ENCODE data around the gene GRIK4. TPM values are rescaled to one million over a fixed set of nuclear protein-coding genes. Genes with fewer than 3 reads are reported as not detected.
A peak's percentile ranks its signal among the peaks of the same experiment; 100 is the strongest.

GRIK4 gene
- total and polyA plus RNA-seq, 8 donors: 0.02 TPM; not detected in 7

GRCh38 chr11:120709808-120710207 lies 198.3 kb downstream of the GRIK4 start:
- intact Hi-C loops (cut with DNase I): no loop called here
- Histone ChIP-seq H3K36me3 (no peaks in the 10 kb centered on the region), H3K27ac (no peak overlapping the region), H3K4me1 (no peaks in the 10 kb centered on the region), H3K27me3 (no peaks in the 10 kb centered on the region), H3K4me3 (no peak overlapping the region), H3K9me3 (no peaks in the 10 kb centered on the region)
- DNase-seq (no peak), ATAC-seq (no peak), FAIRE-seq (no peak)
- TF ChIP-seq, protein P1, sequence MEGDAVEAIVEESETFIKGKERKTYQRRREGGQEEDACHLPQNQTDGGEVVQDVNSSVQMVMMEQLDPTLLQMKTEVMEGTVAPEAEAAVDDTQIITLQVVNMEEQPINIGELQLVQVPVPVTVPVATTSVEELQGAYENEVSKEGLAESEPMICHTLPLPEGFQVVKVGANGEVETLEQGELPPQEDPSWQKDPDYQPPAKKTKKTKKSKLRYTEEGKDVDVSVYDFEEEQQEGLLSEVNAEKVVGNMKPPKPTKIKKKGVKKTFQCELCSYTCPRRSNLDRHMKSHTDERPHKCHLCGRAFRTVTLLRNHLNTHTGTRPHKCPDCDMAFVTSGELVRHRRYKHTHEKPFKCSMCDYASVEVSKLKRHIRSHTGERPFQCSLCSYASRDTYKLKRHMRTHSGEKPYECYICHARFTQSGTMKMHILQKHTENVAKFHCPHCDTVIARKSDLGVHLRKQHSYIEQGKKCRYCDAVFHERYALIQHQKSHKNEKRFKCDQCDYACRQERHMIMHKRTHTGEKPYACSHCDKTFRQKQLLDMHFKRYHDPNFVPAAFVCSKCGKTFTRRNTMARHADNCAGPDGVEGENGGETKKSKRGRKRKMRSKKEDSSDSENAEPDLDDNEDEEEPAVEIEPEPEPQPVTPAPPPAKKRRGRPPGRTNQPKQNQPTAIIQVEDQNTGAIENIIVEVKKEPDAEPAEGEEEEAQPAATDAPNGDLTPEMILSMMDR (IDR thresholded peaks at IDR 0.05): no peak
- 64 to 80% methylated on average over 10 of the region's 10 CpGs for WGBS, 2 donors

GRCh38 chr11:120710354-120711131 lies 199.0 kb downstream of the GRIK4 start:
- ATAC-seq (peak in 3 of 4 donors; percentile 62 to 71 (median 70)), DNase-seq (peak in 3 of 6 donors; percentile 6 to 30 (median 18)), FAIRE-seq (no peak)
- Histone ChIP-seq H3K4me1 (no peaks in the 10 kb centered on the region), H3K27me3 (no peaks in the 10 kb centered on the region), H3K4me3 (no peak overlapping the region), H3K36me3 (no peaks in the 10 kb centered on the region), H3K27ac (no peak overlapping the region), H3K9me3 (no peaks in the 10 kb centered on the region)
- intact Hi-C loops (cut with DNase I): no loop called here
- WGBS, 2 donors: 40 to 42% methylated on average over 13 of the region's 13 CpGs
- TF ChIP-seq, protein P1 (IDR thresholded peaks at IDR 0.05): no peak

- intact Hi-C loops (cut with DNase I): no loop called here
- FAIRE-seq: no peak
- TF ChIP-seq, protein P1 (IDR thresholded peaks at IDR 0.05): no peak
- H3K9me3 ChIP-seq: no peaks in the 10 kb centered on the region
- no peaks in the 10 kb centered on the region for H3K36me3 ChIP-seq
- H3K4me1 ChIP-seq: no peaks in the 10 kb centered on the region
- ATAC-seq: no peak
- WGBS, 2 donors: 83 to 91% methylated on average over 6 of the region's 6 CpGs
- no peak overlapping the region for H3K4me3 ChIP-seq
- no peaks in the 10 kb centered on the region for H3K27me3 ChIP-seq
- H3K27ac ChIP-seq: no peak overlapping the region
- no peak for DNase-seq
Observed at GRCh38 chr11:120712014-120712413, 200.5 kb downstream of the GRIK4 start.

DNA sequence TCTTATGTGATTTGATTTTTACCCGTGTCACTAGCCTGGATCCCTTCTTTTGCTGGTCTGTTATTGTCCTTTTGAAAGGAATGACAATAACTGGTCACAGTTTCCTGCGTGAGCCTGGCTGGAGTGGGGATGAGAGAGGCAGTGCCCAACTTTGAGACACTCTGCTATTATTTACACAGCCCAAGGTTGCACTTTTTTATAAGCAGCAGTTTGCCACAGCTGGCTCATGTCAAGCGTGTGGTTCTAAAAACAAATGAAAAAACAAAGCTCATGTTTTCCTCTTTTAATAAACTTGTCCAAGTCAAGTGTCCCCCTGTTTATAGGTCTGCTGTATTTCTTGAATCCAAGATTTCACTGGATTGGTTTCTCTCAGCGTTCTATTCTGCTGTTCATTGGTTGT lies 201.3 kb downstream of the GRIK4 start:
- Histone ChIP-seq H3K27ac (no peak overlapping the region), H3K9me3 (no peaks in the 10 kb centered on the region), H3K27me3 (no peaks in the 10 kb centered on the region), H3K36me3 (no peaks in the 10 kb centered on the region), H3K4me3 (no peak overlapping the region), H3K4me1 (no peaks in the 10 kb centered on the region)
- WGBS, 2 donors: 70 to 72% methylated on average over 4 of the region's 4 CpGs
- TF ChIP-seq, protein P1 (IDR thresholded peaks at IDR 0.05): no peak
- ATAC-seq: no peak
- no peak for FAIRE-seq
- intact Hi-C loops (cut with DNase I): no loop called here
- no peak for DNase-seq

DNA sequence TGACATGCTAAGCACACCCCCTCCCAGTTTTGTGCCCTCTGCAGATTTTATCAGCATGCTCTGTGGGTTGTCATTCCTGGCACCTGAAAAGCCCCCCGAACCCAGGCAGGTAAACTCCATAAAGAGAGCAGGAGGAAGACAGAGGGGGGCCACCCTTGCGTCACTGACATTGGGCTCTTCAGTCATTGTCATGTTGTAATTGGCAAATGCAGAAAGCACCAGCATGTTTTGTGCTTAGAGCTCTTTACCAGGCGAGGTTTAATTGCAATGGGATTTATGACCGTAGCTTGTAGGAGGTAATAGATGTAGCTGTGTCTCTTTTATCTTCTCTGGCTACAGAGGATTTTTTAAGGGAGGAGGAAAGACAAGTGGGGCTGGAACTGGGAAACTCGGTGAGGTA lies 201.7 kb downstream of the GRIK4 start:
- Histone ChIP-seq H3K36me3 (no peaks in the 10 kb centered on the region), H3K9me3 (no peaks in the 10 kb centered on the region), H3K4me3 (no peak overlapping the region), H3K27me3 (no peaks in the 10 kb centered on the region), H3K4me1 (no peaks in the 10 kb centered on the region), H3K27ac (no peak overlapping the region)
- DNase-seq (no peak), ATAC-seq (no peak), FAIRE-seq (no peak)
- intact Hi-C loops (cut with DNase I): no loop called here
- TF ChIP-seq, protein P1 (IDR thresholded peaks at IDR 0.05): no peak
- 52 to 61% methylated on average over 5 of the region's 5 CpGs for WGBS, 2 donors

Data from pancreas (tissue), 10 donors.